Transverse colon (tissue), 3 donors: ENCODE data around the gene RINL.

Experiments used
- CTCF ChIP-seq, 5 experiments: fragments of 200-600 bp in 3 of 5; fragments of 450-650 bp in 2 of 5; sonication (generic) in 3 of 5; IDR thresholded peaks; 1 replicate in 2 of 5; 2 replicates in 3 of 5; pipeline ENCODE4 v1.5.1; 2016 to 2017; ENCODE audit warnings: antibody characterized with exemption in 5 of 5, inconsistent platforms in 3 of 5, mild to moderate bottlenecking in 2 of 5, moderate library complexity in 1 of 5
- EP300 ChIP-seq: sonication (generic); formaldehyde crosslinking; IDR thresholded peaks from one replicate; pipeline ENCODE4 v1.6.1; 2017; ENCODE audit warnings: antibody characterized with exemption, low read depth

DNA sequence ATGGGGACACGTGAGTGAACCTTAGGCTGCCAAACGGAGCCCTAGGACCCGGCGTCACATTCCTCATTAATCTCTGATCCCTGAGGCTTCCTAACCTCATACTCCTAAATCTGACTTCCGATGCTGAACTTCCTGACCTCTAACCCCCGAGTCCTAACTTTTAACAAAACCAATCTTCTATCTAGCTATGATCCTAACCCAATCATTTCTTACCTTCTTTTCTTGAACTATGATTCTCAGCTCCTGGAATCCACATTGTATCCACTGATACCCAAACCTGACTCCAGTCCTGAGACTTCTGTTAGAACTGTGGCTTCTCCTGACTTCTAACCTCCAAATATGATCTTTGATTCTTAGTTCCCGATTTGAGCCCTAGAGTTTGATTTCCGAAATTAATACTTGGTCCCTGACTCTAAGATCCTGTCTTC, 22.1 kb upstream of the RINL start:
- TF ChIP-seq EP300 (no peak), CTCF (IDR thresholded peaks at IDR 0.05) (no peak)
